ENCODE data around the gene PSMA8.

DNA sequence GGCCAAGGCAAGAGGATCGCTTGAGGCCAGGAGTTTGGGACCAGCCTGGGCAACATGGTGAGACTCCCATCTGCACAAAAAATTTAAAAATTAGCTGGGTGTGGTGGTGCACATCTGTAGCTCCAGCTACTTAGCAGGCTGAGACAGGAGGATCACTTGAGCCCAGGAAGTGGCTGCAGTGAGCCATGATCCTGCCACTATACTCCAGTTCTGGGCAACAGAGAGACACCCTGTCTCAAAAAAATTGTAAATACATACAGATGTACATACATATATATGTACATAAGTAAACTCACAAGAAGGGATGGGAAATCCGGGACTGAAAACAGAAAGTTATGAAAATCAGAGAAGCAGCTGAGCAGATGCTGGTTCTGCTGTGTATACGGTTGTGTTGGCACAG lies 62.9 kb downstream of the PSMA8 start:
- no peak for TF ChIP-seq CTCF (IDR thresholded peaks at IDR 0.05)
- TF ChIP-seq CREM (CRISPR knock-in tag; IDR thresholded peaks at IDR 0.05), result no peak
- TF ChIP-seq ATF1 (CRISPR knock-in tag; IDR thresholded peaks at IDR 0.05), result no peak
- TF ChIP-seq SMAD4 (CRISPR knock-in tag; IDR thresholded peaks at IDR 0.05), result no peak
- no peak for TF ChIP-seq SP1 (CRISPR knock-in tag; conservative IDR thresholded peaks at IDR 0.05)
- no peak for TF ChIP-seq MAX (CRISPR knock-in tag; IDR thresholded peaks at IDR 0.05)
- TF ChIP-seq, protein P1, sequence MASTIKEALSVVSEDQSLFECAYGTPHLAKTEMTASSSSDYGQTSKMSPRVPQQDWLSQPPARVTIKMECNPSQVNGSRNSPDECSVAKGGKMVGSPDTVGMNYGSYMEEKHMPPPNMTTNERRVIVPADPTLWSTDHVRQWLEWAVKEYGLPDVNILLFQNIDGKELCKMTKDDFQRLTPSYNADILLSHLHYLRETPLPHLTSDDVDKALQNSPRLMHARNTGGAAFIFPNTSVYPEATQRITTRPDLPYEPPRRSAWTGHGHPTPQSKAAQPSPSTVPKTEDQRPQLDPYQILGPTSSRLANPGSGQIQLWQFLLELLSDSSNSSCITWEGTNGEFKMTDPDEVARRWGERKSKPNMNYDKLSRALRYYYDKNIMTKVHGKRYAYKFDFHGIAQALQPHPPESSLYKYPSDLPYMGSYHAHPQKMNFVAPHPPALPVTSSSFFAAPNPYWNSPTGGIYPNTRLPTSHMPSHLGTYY (CRISPR knock-in tag; IDR thresholded peaks at IDR 0.05), result no peak
- TF ChIP-seq CREB1 (CRISPR knock-in tag; IDR thresholded peaks at IDR 0.05), result no peak
- TF ChIP-seq, protein P2, sequence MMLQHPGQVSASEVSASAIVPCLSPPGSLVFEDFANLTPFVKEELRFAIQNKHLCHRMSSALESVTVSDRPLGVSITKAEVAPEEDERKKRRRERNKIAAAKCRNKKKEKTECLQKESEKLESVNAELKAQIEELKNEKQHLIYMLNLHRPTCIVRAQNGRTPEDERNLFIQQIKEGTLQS (CRISPR knock-in tag; conservative IDR thresholded peaks at IDR 0.05), result no peak
- no peak for TF ChIP-seq ATF2 (CRISPR knock-in tag; IDR thresholded peaks at IDR 0.05; ENCODE audit: borderline replicate concordance, low read depth)
- TF ChIP-seq KAT7 (CRISPR knock-in tag; IDR thresholded peaks at IDR 0.05; ENCODE audit: borderline replicate concordance), result no peak
- TF ChIP-seq AR (CRISPR knock-in tag; IDR thresholded peaks at IDR 0.05), result no peak
